Hematopoietic multipotent progenitor cell treated with erythropoietin and hydrocortisone succinate and interleukin-3 and kit ligand, for 17 days (in vitro differentiated cells): Measurements from ENCODE around the gene TM9SF4.
"Not testable (repeated sequence)": the region's sequence is repeated elsewhere in the genome, so short reads cannot be mapped to it uniquely, and the experiment has no call there.

Experiments used
- DNase-seq: peaks from one replicate; pipeline ENCODE4 v3.0.0-alpha.2; 2015; ENCODE audit warnings: low spot score

TM9SF4 gene

DNA sequence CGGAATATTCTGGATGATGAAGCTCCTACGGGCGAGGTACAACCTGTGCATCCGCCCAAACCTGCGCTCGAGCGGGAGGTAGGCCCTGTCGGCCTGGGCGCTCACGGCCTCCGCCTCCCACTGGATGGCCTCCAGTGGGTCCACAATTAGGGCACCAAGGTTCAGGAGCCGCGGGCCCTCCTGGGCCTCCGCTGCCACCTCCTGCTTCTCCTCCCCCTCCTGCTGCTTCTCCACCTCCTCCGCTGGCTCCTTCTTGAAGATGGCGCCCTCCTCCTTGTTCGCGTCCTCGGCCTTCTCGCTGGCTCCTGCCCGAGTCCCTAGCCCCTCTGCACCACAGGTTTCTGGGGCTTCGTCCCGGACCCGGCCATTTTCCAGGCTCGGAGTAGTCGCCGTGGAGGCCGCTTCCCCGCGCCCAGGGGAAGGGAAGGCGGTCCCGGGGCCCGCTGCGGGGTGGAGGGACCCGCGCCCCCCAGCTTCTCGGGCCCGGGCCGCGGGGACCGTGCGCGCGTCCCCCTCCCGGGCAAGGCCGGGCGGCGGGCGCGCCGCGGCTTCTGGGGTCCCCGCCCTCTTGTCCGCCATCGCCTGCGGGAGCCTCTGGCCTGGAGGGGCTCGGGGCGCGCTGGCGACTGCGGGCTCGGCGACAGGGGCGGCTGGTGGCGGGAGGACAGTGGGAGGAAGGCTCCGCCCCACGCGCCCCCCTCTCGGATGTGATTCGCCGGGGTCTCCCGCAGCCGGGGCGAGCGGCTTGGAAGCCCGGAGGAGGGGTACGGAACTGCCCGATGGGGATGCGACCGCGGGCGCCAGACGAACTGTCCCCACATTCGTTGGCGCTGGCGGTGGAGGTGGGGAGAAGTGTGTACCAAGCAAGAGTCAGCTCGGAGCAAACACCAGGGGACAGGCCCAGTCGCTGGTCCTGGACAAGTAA lies 80.4 kb downstream of the TM9SF4 start:
- DNase-seq = no peak

DNA sequence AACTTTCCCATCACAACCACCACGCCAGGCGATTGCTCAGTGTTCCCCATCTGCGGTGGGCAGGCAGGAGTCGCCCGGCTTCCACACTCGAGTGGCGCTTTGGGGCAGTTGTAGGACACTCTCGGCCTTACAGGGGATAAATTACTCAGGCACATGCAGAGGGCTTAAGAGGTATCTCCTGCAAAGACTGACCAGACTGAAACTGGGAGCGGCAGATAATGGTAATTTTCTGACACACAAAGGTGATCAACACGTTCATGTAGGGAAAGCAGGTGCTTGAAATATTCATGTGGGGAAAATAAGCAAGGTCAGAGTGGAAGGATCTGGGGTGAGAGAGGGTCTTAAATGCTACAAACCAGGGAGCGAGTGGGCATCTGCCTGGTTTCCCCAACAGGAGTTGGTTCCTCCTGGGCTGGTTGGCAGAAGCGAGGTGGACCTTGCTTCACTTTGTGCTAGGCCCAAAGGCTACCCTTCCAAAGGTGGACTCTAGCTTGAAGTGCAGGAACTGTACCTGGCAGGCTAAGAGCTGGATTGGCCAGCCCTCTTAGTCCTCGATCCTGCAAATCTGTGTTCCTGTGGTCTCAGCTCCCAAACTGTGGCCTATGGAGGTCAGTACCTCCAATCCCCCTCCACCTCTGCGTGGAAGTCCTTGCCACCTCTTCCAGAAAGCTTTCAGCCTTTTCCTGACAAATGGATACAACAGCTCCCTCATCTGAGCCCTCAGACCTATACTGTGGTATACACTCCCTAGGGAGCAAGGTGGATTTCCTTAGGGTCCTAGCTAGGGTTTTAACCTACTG lies 81.3 kb downstream of the TM9SF4 start:
- DNase-seq = no peak

DNA sequence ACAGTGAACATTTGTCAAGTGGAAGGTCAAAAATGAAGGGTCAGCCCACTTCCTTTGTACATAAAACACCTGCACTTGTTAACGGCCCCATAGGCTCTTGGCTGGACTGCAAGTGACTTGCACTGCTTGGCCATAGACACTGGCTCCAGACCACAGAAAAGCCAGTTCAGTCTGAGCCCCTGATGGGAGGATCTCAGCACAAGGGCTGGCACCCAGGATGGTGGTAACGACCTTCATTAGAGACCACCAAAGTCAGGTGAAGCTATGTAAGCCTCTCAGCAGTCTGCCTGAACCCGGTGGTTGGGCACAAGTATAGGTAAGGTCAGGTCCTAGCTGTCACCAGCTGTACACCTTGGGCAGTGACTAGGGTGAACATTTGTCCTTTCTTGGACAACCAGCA lies 81.9 kb downstream of the TM9SF4 start:
- DNase-seq = no peak

GRCh38 chr20:32191873-32192272 lies 82.4 kb downstream of the TM9SF4 start:
- no peak for DNase-seq

DNA sequence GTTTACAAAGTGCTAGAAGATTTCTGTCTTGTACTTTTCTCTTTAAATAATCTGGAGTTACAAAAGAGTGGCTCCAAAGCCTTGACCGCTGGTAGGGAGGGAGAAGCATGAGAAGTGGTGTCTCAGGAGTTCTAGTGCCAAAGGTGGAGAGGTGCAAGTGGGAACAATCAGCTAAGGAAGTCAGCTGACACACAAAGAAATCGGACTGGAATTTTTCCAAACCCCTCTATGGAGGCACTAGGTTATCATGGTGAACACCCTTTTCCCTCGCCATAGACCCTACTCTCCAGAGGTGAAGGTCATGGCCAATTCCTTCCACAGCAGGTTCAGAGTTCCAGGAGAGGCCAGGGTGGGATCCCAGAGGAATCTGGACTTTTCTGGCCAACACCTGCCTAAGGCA lies 83.2 kb downstream of the TM9SF4 start:
- no peak for DNase-seq

GRCh38 chr20:32193336-32193735 lies 83.8 kb downstream of the TM9SF4 start:
- DNase-seq = not testable (repeated sequence)

GRCh38 chr20:32193996-32194395 lies 84.5 kb downstream of the TM9SF4 start:
- DNase-seq = no peak

DNA sequence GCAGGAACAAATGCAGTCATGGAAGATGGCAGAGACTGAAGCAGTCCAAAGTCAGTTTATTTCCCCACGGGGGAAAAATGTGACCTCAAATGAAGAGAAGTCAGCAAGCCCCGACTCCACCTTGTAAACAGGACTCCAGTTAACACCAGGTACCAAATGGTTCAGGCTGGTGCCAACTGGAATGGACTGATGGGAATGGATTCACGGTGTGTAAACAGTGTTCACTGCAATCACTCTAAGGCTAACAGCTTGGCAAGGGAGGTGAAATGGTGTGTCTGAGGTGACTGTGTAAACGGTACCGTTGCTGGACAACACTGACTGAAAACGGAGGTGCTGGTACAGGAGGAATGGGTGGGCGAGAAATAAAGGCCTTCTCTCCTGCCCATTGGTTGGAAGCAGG lies 86.1 kb downstream of the TM9SF4 start:
- no peak for DNase-seq

- DNase-seq = not testable (repeated sequence)
These were observed 87.1 kb downstream of the TM9SF4 start for GRCh38 chr20:32196613-32197012.

- not testable (repeated sequence) for DNase-seq
These were observed 87.6 kb downstream of the TM9SF4 start for GRCh38 chr20:32197136-32197535.

- DNase-seq = no peak
These were observed 89.5 kb downstream of the TM9SF4 start for GRCh38 chr20:32199006-32199405.

DNA sequence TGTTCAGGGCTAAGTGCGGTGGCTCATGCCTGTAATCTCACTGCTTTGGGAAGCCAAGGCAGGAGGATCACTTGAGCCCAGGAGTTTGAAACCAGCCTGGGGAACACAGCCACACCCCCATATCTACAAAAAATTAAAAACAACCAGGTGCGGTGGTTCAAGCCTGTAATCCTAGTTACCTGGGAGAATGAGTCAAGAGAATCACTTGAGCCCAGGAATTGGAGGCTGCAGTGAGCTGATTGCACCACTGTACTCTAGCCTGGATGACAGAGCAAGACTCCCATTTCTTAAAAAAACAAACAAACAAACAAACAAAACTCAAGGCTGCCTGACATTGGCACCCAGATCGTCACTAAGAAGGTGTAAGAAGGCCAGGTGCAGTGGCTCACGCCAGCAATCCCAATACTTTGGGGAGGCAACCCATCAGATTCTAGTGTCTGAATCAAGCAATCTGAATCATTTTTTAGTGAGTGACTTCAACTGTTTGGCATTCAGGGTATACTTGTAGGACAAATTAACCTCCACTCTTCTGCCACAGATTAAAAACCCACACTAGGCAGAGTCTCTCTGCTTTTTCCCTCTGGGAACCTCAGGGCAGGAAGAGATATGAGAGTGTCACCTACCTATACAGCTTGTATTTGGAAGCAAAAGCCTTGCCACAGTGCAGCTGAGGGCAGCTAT lies 91.9 kb downstream of the TM9SF4 start:
- DNase-seq = no peak

DNA sequence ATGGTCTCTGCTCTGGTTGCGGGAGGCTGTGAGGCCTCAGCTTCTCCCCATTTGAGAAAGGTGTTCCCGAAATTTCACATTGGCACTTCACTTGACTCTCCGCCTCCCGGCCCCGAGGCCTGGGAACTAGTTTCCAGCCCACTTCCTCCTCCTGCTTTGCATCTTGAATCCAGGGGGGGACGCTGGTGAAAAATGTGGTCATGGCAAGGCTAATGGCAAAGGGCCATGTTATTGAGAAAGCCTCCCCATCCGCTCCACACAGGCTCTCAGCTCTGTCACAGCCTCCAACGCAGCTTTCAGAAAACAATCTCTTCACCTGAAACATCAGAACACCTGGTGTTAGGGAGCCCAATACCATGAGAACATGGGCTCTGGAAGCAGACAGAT lies 92.5 kb downstream of the TM9SF4 start:
- DNase-seq = no peak

- DNase-seq = no peak
These were observed 94.1 kb downstream of the TM9SF4 start for GRCh38 chr20:32203356-32204204.

GRCh38 chr20:32204205-32205109 lies 94.9 kb downstream of the TM9SF4 start:
- no peak for DNase-seq

DNA sequence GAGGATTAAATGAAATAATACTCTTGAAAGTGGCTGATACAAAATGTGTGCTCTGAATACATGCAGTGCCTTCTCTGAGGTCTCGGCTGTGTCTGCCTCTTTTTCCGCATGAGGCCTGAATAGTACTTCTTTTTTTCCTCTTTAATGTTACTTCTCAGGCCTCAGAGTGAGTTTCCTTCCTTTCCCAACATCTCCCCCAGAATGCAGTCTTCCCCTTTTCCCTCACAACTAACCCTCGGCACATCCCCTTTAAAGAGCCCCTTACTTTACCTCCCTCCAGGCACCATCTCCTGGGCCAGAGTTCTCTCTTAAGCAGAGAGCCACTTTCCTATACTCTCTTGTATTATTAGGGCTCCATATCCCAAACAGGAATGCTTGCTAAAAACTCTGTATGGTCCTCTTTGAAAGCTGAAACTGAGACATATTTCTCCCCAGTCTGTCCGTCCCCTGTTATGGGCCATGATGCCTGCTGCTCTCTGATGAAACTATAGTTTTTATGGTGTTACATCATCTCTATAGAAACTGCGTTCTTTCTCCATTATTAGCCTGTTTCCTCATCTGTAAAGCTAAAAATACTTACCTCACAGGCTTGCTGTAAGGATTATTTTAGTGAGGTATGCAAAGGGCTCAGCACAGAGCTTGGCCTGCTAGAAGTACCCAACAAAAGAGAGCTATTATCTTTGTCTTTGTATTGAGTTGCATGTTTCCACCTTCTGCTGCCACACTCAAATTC lies 95.8 kb downstream of the TM9SF4 start:
- no peak for DNase-seq

DNA sequence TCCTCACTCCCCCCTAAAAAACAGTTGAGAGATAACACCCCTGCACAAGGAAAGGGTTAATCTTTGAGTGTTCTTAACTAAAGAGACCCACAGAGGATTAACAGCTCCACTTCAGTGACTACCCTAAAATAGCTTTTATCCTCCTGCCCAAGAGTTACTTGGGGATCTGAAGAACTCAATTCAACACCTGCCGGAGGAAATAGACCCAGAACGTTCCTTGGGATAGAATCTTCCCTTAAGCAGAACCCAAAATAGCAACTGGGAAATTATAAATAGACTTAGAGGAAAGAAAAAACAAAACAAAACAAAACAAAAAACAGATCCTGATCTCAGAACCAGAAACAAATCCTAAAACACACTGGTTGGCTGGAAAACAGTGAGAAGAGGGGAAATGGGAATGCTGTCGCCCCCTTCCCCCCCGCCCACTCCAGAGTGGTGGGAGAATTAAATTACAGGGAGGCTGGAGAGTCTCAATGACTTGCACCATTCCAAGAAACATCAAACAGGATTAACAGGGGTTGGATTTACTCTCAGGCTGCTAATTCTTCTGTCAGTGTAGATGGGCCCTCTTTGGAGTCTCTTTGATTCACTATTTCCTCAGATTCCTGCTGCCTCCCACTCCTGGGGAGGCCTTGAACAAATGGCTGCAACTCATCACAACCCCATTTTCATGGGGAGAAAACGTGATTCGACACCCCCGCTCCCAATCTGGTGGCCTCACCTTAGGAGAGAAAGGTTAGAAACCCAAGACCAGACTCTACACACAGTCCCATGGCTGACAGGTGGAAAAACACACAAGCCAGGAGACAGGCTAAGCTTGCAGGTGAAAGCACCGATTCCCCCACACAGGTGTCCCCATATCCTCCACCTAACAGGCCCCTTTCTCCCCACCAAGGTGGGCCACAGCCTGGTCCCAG lies 96.6 kb downstream of the TM9SF4 start:
- DNase-seq = no peak

DNA sequence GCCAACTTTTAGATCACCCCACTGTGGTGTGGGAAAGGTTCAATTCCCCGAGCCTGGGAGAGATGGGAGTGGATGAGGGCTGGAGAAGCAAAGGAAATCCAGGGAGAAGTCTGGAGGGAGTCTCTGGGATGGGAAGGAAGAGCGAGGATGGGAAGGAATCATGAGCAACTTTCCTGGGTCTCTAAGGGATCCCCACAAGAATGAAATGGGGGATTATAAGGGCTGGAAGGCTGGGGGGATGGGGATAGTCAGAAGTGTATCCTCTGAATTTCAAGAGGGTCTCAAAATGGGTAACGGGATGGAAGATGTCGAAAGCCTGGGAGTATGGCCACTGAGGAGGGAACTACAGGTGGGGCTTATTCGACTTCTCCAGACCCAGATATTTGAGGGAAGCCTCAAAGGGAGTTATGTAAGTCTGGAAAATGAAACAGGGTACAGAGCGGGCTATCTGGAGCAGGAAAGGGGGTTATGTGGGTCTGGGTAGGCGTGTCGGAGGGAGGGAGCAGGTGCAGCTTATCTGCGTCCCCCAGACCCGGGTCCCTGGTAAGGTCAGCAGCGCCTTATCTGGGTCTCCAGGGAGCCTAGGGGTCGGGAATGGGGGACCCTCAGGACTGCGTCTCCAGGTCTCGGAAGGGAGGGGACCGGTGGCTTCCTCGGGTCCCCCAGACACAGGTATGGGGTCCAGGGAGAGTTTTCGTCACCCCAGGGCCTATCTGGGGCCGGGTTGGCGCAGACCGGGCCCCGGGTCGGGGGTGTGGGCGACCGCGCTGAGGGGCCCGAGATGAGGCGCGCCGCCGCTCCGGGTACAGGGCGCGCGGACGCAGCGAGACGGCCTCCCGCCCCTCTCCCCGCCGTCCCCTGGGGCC lies 97.5 kb downstream of the TM9SF4 start:
- peak; percentile 49 for DNase-seq
